NCI-H226 (cell line): ENCODE measurements around the gene UNC79.
A peak's percentile ranks its signal among the peaks of the same experiment; 100 is the strongest.
"Not testable (repeated sequence)": the region's sequence is repeated elsewhere in the genome, so short reads cannot be mapped to it uniquely, and the experiment has no call there.

Experiments used
- DNase-seq: peaks from one replicate; pipeline ENCODE4 v3.0.0-alpha.2; 2015

The UNC79 gene

GRCh38 chr14:93496856-93497741 lies 66.4 kb downstream of the UNC79 start:
- DNase-seq, result no peak

DNA sequence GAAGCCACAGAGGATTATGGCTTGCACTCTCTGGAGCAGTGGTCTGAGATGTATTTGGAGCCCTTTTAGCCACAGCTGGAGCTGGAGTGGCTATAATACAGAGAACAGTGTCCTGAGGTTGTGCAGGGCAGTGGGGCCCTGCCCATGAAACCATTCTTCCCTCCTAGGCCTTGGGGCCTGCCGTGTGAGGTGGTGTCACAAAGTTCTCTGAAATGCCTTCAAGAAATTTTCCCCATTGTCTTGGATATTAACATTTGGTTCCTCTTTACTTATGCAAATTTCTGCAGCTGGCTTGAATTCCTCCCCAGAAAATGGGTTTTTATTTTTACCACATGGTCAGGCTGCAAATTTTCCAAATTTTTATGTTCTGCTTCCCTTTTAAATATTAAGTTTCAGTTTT lies 79.3 kb downstream of the UNC79 start:
- no peak for DNase-seq

GRCh38 chr14:93511001-93511400 lies 80.3 kb downstream of the UNC79 start:
- DNase-seq, result no peak

GRCh38 chr14:93520053-93520607 lies 89.4 kb downstream of the UNC79 start:
- no peak for DNase-seq

DNA sequence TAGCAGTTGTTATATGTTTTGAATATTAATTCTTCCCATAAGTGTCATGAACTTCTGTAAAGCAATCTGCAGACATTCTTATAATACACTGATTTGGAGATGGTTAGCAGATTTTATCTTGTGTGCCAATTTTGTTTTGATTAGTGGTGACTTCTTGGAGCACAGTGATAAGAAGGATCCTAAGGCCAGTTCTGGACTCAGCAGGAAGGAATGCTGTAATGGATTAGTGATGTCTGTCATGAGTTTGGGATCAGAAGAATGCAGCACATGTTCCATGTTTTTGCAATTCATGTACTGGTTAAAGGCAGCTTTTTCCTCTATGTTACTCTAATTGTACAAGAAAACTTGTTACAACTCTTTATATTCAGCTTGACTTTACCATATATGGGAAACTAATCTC lies 91.5 kb downstream of the UNC79 start:
- DNase-seq, result no peak

DNA sequence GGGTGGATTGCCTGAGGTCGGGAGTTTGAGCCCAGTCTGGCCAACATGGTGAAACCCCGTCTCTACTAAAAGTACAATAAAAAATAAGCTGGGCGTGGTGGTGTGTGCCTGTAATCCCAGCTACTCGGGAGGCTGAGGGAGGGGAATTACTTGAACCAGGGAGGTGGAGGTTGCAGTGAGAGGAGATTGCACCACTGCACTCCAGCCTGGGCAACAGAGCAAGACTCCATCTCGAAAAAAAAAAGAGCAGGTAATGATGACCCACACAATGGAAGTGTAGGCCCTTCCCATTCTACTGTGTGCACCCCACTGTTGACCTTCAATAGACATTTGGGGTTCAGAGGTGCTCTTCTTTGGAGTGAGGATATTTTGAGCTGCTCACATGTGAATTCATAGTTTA lies 94.5 kb downstream of the UNC79 start:
- not testable (repeated sequence) for DNase-seq

DNA sequence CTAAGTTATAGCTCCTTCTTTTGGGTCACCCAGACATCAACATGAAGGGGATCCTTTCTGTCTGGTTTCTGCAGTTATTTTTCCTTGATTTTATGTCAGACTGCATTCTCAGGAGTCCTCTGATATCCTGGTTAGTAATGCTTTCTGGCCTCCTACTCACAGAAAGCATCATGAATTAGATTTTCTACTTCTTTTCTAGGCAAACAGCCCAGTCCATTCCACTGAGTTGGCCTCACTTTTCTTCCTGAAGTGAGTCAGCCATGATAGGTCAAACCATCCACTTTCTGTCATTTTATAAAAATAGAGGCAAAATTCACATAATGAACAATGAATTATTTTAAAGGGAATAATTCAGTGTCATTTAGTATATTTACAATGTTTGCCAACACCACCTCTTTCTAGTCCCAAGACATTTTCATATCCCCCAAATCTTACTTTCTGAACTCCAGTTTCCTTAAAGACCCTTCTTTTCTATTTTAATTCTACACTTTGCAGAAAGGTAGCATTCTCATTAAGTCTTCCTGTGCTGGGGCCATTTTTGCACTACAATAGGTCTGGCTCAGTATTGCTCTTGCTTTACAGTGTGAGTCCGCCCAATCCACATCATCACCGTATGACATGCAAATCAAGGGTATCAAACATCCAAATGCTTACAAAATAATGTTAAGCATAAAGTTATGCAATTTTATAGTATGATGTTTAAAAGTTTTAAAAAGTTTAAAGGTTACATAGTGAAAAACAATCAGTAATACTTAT lies 95.1 kb downstream of the UNC79 start:
- DNase-seq, result peak; percentile 32

- DNase-seq, result no peak
These were observed 96.5 kb downstream of the UNC79 start for GRCh38 chr14:93527203-93527607.

DNA sequence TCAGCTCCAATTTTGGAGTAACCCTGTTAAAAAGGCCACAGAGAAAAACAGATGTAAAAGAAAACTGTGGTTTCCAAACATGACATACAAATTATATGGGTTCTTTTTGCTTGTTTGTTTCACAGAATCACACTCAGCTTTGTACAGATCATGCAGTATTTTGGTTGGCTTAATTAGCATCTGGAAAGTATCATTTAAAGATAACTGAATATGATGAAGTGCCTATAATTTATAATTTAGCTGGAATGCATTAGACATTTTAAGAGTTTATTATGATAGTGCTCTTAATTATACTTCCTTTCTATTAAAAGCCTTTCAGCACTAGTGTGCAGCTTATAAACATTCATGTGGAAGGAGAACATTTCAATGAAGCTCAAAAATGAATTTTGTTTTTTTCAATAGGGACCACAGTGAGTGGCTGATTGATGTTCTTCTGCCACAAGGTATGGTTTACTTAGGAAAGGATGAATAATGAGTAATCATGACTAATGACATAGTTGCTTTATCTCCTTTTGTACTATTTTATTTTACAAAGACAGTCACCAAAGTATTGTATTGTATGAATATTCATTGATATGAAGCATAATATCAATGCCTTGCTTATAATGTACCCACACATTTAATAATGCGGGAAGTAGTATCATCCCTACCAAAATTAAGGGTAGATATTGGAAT lies 98.3 kb downstream of the UNC79 start:
- no peak for DNase-seq

- no peak for DNase-seq
These were observed 100.9 kb downstream of the UNC79 start for GRCh38 chr14:93531644-93532043.

- no peak for DNase-seq
These were observed 101.8 kb downstream of the UNC79 start for GRCh38 chr14:93532541-93532940.

GRCh38 chr14:93533437-93533836 lies 102.7 kb downstream of the UNC79 start:
- DNase-seq, result no peak

- no peak for DNase-seq
These were observed 103.1 kb downstream of the UNC79 start for GRCh38 chr14:93533842-93534241.

GRCh38 chr14:93535537-93535936 lies 104.8 kb downstream of the UNC79 start:
- no peak for DNase-seq

DNA sequence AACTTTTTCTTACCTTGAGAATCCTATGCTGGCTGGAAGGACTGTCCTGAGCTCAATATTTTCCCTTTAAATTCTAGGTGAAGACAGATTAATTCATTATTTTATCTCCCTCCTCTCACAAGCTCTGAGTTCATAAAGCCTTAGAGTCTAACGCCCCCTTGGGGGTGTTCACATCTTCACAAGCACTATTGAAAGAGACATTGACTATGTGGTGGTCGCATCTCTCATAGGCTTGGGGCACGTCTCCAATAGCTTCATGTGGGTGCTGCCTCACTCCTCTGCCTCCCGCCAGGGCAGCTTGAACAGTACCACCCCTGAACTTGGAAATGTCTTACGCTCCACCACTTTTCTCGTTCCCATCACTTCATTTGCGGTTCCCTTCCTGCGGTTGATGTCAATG lies 106.2 kb downstream of the UNC79 start:
- no peak for DNase-seq

- no peak for DNase-seq
These were observed 107.2 kb downstream of the UNC79 start for GRCh38 chr14:93537951-93538350.

DNA sequence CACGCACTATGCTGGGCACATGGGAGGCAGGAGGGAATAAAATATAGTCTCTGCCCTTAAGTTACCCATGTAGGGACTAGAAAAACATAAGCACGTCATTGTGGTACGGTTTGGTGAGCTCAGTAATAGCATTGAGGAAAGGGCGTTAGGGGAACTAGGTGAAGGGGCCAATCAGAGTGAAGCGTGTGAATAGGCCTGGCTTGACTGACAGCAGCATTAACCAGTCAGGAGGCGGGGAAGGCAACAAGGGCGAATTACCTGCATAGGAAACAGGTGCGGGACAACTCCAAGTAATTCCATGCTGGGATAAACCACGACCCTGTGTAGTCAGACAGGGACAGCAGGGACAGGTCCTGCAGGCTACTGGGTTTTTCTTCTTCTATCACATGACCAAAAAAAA lies 107.7 kb downstream of the UNC79 start:
- DNase-seq, result peak; percentile 11

DNA sequence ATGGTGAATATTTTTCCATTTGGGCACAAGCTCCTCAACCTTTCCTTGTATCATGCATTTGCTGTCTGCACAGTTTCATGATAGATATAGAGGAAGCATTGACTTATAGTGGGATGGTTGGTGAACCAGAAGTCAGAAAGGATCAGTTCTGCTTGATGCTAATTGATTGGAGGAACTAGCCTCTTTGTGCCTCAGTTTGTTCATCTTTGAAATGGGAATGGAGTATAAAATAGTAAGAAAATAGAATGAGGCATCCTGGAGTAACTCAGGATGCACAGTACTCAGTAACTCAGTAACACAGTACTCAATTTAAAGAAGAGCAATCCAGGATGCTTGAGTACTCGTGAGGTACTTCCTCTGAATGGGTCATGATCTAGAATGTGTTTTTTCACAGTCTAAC lies 109.5 kb downstream of the UNC79 start:
- DNase-seq, result no peak

GRCh38 chr14:93543766-93544165 lies 113.0 kb downstream of the UNC79 start:
- DNase-seq, result no peak

GRCh38 chr14:93544212-93544611 lies 113.5 kb downstream of the UNC79 start:
- no peak for DNase-seq

GRCh38 chr14:93546642-93547041 lies 115.9 kb downstream of the UNC79 start:
- no peak for DNase-seq

- no peak for DNase-seq
These were observed 117.5 kb downstream of the UNC79 start for GRCh38 chr14:93548102-93548843.

GRCh38 chr14:93549595-93549994 lies 118.9 kb downstream of the UNC79 start:
- DNase-seq, result no peak
